Measurements from ENCODE around the gene KCTD19.

The KCTD19 gene

DNA sequence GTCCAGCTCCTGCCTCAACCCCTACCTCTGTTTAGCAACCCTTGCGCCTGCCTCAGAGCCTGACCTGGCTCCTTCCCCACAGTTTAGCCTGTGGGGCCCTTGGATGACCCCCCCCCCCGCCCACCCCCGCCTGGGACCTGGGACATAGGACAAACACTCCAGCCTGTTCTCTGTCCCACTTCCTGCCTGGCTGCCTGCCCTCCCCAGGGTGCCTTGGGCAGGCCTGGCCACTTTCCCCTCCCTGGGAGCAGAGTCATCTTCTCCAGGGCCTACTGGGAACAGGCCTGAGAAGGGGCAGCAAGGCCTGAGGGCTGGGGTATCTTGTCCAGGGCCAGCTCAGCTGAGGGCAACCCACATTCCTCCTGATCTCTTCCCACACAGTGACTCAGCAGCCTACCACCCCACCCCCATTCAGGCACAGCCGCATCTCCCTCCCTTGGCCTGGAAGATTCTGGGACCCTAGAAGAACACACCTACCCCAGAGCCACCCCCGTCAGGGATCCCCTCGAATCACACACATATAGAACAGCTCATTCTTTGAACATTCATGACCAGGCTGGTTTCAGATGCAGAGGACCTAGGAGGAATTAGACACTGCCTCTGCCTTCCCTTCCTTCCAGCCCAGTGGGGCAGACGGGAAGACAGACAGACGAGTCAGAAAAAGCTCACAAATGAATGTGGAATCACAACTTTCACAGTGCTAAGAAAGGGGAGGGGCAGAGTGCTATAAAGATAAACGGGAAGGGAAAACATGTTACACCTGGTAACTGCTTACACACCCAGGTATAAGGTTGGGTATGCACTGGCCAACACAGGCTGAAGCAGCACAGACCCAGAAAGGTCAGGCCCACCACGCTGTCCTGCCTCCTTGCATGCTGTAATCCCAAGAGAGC is 85.3 kb downstream of the KCTD19 start:
- DNase-seq = no peak

DNA sequence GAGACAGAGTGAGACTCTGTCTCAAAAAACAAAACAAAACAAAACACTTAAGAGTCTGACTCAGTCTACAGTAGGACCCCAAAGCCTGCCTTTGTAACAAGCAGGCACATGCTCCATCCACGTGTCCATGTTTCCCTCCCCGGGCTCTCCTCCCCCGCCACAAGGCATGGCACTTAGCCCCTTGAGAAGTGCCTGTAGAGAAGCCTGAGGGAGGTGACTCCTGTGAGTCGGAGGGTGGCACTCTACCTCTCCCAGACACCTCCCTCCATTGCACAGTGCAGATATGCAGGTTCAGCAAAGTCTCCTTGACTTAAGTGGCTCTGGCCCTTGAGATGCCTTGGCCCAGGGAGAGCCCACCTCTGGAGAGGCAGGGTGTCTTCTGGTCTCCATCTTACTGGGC is 86.0 kb downstream of the KCTD19 start:
- no peak for DNase-seq
